Neural crest cell (in vitro differentiated cells): ENCODE measurements around the gene B3GNT5. TPM values are rescaled to one million over a fixed set of nuclear protein-coding genes. Genes with fewer than 3 reads are reported as not detected.

Experiments
- DNase-seq: peaks from one replicate; pipeline ENCODE4 v3.0.0; 2021; ENCODE audit warnings: low read depth, mixed read lengths, low spot score
- H3K27ac Mint-ChIP-seq: one replicate; pipeline ENCODE4 v1.8.0; 2021; ENCODE audit warnings: mild to moderate bottlenecking, mixed read lengths; ENCODE audit not compliant: unreplicated experiment
- H3K27me3 Mint-ChIP-seq: 2 replicates; pipeline ENCODE4 v1.8.0; 2021; ENCODE audit warnings: low read depth, mild to moderate bottlenecking, mixed read lengths
- H3K36me3 Mint-ChIP-seq: 2 replicates; pipeline ENCODE4 v1.8.0; 2021; ENCODE audit warnings: low read depth, mild to moderate bottlenecking, mixed read lengths
- H3K4me1 Mint-ChIP-seq: 2 replicates; pipeline ENCODE4 v1.8.0; 2021; ENCODE audit warnings: mixed read lengths
- H3K4me3 Mint-ChIP-seq: one replicate; pipeline ENCODE4 v1.8.0; 2021; ENCODE audit warnings: mild to moderate bottlenecking, mixed read lengths
- H3K9me3 Mint-ChIP-seq: 2 replicates; pipeline ENCODE4 v1.8.0; 2021; ENCODE audit warnings: mixed read lengths
- total RNA-seq: library from RNA; stranded (reverse); gene quantifications from 2 replicates; pipeline ENCODE4 v1.2.1, GENCODE V29; 2021
- TF ChIP-seq, protein P1 (sequence below): fragments of 200-600 bp; sonication (generic); conservative IDR thresholded peaks from 2 replicates; pipeline ENCODE4 v1.5.0; 2021; ENCODE audit warnings: antibody characterized with exemption, mild to moderate bottlenecking

Gene B3GNT5
- total RNA-seq, 1 donor from 2014 or later, result 39.4 TPM

GRCh38 chr3:183318877-183319276 lies 65.8 kb downstream of the B3GNT5 start:
- Mint-ChIP-seq H3K9me3 (no peaks in the 10 kb centered on the region), H3K36me3 (no peaks in the 10 kb centered on the region), H3K27ac (no peak overlapping the region), H3K4me3 (no peak overlapping the region), H3K27me3 (no peaks in the 10 kb centered on the region), H3K4me1 (peaks cover 6% of the 10 kb centered on the region)
- TF ChIP-seq, protein P1, sequence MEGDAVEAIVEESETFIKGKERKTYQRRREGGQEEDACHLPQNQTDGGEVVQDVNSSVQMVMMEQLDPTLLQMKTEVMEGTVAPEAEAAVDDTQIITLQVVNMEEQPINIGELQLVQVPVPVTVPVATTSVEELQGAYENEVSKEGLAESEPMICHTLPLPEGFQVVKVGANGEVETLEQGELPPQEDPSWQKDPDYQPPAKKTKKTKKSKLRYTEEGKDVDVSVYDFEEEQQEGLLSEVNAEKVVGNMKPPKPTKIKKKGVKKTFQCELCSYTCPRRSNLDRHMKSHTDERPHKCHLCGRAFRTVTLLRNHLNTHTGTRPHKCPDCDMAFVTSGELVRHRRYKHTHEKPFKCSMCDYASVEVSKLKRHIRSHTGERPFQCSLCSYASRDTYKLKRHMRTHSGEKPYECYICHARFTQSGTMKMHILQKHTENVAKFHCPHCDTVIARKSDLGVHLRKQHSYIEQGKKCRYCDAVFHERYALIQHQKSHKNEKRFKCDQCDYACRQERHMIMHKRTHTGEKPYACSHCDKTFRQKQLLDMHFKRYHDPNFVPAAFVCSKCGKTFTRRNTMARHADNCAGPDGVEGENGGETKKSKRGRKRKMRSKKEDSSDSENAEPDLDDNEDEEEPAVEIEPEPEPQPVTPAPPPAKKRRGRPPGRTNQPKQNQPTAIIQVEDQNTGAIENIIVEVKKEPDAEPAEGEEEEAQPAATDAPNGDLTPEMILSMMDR, result no peak
- no peak for DNase-seq

GRCh38 chr3:183319371-183319770 lies 66.3 kb downstream of the B3GNT5 start:
- TF ChIP-seq, protein P1, result no peak
- Mint-ChIP-seq H3K4me1 (peaks cover 6% of the 10 kb centered on the region), H3K27ac (no peak overlapping the region), H3K4me3 (no peak overlapping the region), H3K9me3 (no peaks in the 10 kb centered on the region), H3K27me3 (no peaks in the 10 kb centered on the region), H3K36me3 (no peaks in the 10 kb centered on the region)
- DNase-seq, result no peak

Other genes with a start within 250 kb of the B3GNT5 start
- gene MCCC1, start 153.8 kb upstream of the B3GNT5 start, total RNA-seq, result 28.8 and 30.6 TPM in 2 replicates
- gene LAMP3, start 90.5 kb upstream of the B3GNT5 start, total RNA-seq, result 0.12 and 0.23 TPM in 2 replicates
- 1.5 and 2.1 TPM in 2 replicates for gene MCF2L2, start 175.4 kb downstream of the B3GNT5 start, total RNA-seq